ENCODE results near the gene LRRC39.
"Not testable (repeated sequence)": the region's sequence is repeated elsewhere in the genome, so short reads cannot be mapped to it uniquely, and the experiment has no call there.

The LRRC39 gene

DNA sequence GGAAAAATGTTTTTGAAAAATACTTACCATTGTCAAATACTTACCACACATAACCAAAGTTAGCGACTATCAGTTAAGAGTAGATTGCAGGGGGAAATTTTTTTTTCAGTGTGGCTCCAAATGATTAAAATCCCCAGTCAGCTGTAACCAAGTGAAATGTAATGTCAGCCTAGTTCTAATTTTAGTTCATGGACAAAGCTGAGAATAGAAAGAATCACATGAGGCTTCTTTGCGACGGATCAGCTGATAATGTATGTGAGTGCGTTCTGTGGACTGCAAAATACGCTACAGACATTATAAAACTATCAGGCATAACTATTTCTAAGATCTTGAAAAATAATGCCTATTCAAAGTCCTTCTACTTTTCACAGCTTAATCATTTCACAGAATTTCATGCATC is at the start of gene LRRC39:
Gene LRRC39, minus strand, starts transcription at position 166 of the 400 bp plus-strand sequence. CDS start 9,740 bp downstream, outside the sequence.
- Histone ChIP-seq H3K36me3 (replicated peaks) (no peaks in the 10 kb centered on the region), H3K4me1 (no peaks in the 10 kb centered on the region), H3K4me3 (no peak within 1 kb of the TSS), H3K9me3 (no peaks in the 10 kb centered on the region), H3K27me3 (ENCODE audit: low read depth) (no peaks in the 10 kb centered on the region; the same call in 1 of the 2 replicates)
- in situ Hi-C loops (cut with MboI; ENCODE audit: low sequenced_read_pairs), result no loop called here
- DNase-seq (ENCODE audit: low spot score in 2 of 2), result no peak

DNA sequence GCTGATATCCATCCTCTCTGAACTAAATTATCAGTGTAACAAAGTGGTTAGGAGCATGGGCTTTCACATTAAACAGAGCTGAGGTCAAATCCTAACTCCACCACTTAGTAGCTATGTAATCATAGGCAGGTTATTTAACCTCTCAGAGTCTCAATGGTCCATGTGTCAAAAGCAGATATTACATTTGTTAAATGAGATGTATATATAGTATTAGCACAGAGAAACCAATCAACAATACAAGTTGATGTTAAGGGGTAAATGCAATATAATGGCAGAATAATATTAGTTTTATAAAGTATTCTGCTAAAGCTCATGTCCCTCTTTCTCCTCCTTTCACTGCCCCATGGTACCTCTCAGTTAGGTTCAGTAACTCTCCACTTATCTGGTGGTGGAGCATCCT is 44.4 kb upstream of the LRRC39 start:
- Histone ChIP-seq H3K9me3 (no peaks in the 10 kb centered on the region), H3K36me3 (replicated peaks) (no peaks in the 10 kb centered on the region), H3K27me3 (ENCODE audit: low read depth) (no peaks in the 10 kb centered on the region), H3K4me1 (no peaks in the 10 kb centered on the region), H3K4me3 (no peak overlapping the region)
- in situ Hi-C loops (cut with MboI; ENCODE audit: low sequenced_read_pairs), result no loop called here
- DNase-seq (ENCODE audit: low spot score in 2 of 2), result no peak

DNA sequence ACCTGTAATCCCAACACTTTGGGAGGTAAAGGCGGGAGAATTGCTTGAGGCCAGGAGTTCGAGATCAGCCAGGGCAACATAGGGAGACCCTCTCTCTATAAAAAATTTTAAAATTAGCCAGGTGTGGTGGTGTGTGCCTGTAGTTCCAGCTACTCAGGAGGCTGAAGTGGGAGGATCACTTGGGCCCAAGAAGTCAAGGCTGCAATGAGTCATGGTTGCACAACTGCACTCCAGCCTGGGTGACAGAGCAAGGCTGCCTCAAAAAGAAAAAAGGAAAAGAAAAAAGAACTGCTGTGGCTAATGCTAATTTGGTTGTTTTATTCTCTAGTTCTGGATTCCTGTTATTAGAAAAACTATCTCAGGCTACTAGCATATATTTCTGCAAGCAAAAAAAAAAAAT is 41.8 kb upstream of the LRRC39 start:
- Histone ChIP-seq H3K36me3 (replicated peaks) (no peaks in the 10 kb centered on the region; the same call in 1 of the 2 replicates), H3K9me3 (no peaks in the 10 kb centered on the region), H3K27me3 (ENCODE audit: low read depth) (no peaks in the 10 kb centered on the region), H3K4me1 (no peaks in the 10 kb centered on the region), H3K4me3 (no peak overlapping the region)
- no peak for DNase-seq (ENCODE audit: low spot score in 2 of 2)
- in situ Hi-C loops (cut with MboI; ENCODE audit: low sequenced_read_pairs), result no loop called here

DNA sequence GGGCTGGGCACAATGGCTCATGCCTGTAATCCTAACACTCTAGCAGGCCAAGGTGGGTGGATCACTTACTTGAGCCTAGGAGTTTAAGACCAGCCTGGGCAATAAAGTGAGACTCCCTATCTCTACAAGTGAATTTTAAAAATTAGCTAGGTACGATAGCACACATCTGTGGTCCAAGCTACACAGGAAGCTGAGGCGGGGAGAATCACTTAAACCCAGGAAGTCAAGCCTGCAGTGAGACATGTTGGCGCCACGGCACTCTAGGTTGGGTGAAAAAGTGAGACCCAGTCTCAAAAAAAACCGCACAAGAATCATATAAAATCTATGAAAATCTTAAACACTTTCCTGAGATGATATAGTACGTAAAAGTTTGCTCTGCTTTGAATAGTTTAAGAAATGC is 41.4 kb upstream of the LRRC39 start:
- H3K9me3 ChIP-seq, result no peaks in the 10 kb centered on the region
- no peak for DNase-seq (ENCODE audit: low spot score in 2 of 2)
- peaks cover 3% of the 10 kb centered on the region for H3K36me3 ChIP-seq (replicated peaks)
- H3K27me3 ChIP-seq (ENCODE audit: low read depth), result no peaks in the 10 kb centered on the region
- no peaks in the 10 kb centered on the region for H3K4me1 ChIP-seq
- in situ Hi-C loops (cut with MboI; ENCODE audit: low sequenced_read_pairs), result no loop called here
- no peak overlapping the region for H3K4me3 ChIP-seq

DNA sequence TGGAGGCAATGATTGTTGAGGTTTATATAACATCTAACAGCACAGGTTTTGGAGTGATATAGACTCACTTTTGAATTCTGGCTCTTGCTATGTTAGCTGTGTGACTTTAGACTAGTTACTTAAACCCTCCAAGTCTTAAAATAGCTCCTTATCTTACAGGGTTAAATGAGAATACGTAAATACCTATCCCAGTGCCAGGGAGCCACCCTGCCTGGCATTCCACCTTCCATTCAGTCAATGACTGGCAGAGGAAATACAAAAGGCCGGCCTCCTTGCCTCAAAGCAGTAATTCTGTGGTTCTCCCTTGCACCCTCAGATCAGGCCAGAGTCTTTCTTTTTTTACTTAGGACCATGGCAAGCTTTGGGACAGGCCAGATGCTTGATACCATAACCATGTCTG is 39.8 kb upstream of the LRRC39 start:
- H3K4me1 ChIP-seq, result no peaks in the 10 kb centered on the region
- in situ Hi-C loops (cut with MboI; ENCODE audit: low sequenced_read_pairs), result no loop called here
- no peak overlapping the region for H3K4me3 ChIP-seq
- no peaks in the 10 kb centered on the region for H3K9me3 ChIP-seq
- H3K36me3 ChIP-seq (replicated peaks), result peaks cover 12% of the 10 kb centered on the region
- no peak for DNase-seq (ENCODE audit: low spot score in 2 of 2)
- H3K27me3 ChIP-seq (ENCODE audit: low read depth), result no peaks in the 10 kb centered on the region

DNA sequence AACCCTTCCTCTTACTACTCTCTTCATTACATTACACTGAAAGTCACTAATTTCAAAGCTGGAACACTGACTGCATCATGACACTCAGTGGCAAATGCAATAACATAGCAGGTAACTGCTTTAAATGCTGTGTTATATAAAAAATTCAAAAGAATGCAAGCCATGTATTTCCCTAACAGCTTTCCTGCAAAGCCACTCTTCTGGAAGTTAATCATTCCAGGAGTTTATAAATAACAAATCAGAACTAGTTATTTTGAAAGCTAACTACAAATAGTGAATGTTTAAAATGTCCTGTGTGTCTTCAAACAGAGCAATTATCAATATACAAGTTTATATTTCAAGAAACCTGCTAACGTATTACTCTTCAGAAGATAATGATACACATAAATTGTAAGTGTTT is 37.0 kb upstream of the LRRC39 start:
- peaks cover 14% of the 10 kb centered on the region for H3K36me3 ChIP-seq (replicated peaks)
- no peaks in the 10 kb centered on the region for H3K27me3 ChIP-seq (ENCODE audit: low read depth)
- H3K9me3 ChIP-seq, result no peaks in the 10 kb centered on the region
- DNase-seq (ENCODE audit: low spot score in 2 of 2), result no peak
- H3K4me1 ChIP-seq, result no peaks in the 10 kb centered on the region
- H3K4me3 ChIP-seq, result no peak overlapping the region
- in situ Hi-C loops (cut with MboI; ENCODE audit: low sequenced_read_pairs), result no loop called here

DNA sequence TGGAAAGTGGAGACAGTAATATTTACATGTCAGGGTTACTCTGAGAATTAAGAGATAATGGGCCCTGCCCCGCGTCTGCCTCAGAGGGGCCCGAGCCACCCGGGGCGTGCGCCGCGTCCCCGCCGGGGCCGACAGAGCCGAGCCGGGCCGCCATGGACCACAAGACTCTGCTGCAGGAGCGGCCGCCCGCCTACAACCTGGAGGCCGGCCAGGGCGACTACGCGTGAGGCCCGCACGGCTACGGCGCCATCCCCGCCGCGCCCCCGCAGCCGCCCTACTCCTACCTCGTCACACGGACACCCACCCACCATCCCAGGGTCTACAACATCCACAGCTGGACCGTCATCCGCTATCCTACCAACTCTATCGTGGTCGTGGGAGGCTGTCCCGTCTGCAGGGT is 35.1 kb upstream of the LRRC39 start:
- H3K27me3 ChIP-seq (ENCODE audit: low read depth), result no peaks in the 10 kb centered on the region
- DNase-seq (ENCODE audit: low spot score in 2 of 2), result no peak
- H3K4me1 ChIP-seq, result no peaks in the 10 kb centered on the region
- H3K36me3 ChIP-seq (replicated peaks), result peaks cover 16% of the 10 kb centered on the region
- in situ Hi-C loops (cut with MboI; ENCODE audit: low sequenced_read_pairs), result no loop called here
- no peaks in the 10 kb centered on the region for H3K9me3 ChIP-seq
- H3K4me3 ChIP-seq, result no peak overlapping the region

DNA sequence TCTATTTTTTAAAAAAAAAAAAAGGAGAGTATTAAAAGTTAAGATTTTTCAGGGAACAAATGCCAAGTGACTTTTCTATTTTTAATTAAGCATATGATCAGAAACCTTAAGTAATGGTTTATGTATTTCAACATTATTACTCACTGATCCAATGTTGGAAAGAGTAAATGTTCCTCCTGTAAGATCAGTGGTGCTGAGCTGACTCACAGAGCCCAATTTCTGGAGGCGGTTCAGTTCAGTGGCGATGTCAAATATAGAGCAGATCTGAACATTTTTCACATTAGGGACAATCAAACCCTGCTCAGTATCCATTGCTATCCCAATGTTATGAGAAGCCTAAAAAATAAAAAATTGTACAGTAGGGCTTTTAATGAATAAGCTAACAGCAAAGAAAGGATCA is 28.2 kb upstream of the LRRC39 start:
- no peak for DNase-seq (ENCODE audit: low spot score in 2 of 2)
- Histone ChIP-seq H3K9me3 (no peaks in the 10 kb centered on the region; the same call in 1 of the 2 replicates), H3K4me3 (no peak overlapping the region), H3K36me3 (replicated peaks) (peaks cover 30% of the 10 kb centered on the region), H3K4me1 (no peaks in the 10 kb centered on the region), H3K27me3 (ENCODE audit: low read depth) (no peaks in the 10 kb centered on the region)
- in situ Hi-C loops (cut with MboI; ENCODE audit: low sequenced_read_pairs), result no loop called here

DNA sequence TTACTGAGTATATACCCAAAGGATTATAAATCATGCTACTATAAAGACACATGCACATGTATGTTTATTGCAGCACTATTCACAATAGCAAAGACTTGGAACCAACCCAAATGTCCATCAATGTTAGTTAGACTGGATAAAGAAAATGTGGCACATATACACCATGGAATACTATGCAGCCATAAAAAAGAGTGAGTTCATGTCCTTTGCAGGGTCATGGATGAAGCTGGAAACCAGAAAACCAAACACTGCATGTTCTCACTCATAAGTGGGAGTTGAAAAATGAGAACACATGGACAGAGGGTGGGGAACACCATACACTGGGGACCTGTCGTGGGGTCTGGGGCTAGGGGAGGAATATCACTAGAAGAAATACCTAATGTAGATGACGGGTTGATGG is 27.5 kb upstream of the LRRC39 start:
- H3K9me3 ChIP-seq; H3K4me1 ChIP-seq; H3K4me3 ChIP-seq; in situ Hi-C loops (cut with MboI; ENCODE audit: low sequenced_read_pairs); H3K27me3 ChIP-seq (ENCODE audit: low read depth); DNase-seq (ENCODE audit: low spot score in 2 of 2): not testable (repeated sequence)
- H3K36me3 ChIP-seq (replicated peaks), result peaks cover 30% of the 10 kb centered on the region

DNA sequence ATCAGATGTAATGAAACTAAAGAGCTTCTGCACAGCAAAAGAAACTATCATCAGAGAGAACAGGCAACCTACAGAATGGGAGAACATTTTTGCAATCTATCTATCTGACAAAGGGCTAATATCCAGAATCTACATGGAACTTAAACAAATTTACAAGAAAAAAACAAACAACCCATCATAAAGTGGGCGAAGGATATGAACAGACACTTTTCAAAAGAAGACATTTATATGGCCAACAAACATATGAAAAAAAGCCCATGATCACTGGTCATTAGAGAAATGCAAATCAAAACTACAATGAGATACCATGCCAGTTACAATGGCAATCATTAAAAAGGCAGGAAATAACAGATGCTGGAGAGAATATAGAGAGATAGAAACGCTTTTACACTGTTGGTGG is 27.0 kb upstream of the LRRC39 start:
- H3K4me3 ChIP-seq; H3K9me3 ChIP-seq; H3K27me3 ChIP-seq (ENCODE audit: low read depth); in situ Hi-C loops (cut with MboI; ENCODE audit: low sequenced_read_pairs); DNase-seq (ENCODE audit: low spot score in 2 of 2); H3K4me1 ChIP-seq: not testable (repeated sequence)
- peaks cover 30% of the 10 kb centered on the region for H3K36me3 ChIP-seq (replicated peaks)

DNA sequence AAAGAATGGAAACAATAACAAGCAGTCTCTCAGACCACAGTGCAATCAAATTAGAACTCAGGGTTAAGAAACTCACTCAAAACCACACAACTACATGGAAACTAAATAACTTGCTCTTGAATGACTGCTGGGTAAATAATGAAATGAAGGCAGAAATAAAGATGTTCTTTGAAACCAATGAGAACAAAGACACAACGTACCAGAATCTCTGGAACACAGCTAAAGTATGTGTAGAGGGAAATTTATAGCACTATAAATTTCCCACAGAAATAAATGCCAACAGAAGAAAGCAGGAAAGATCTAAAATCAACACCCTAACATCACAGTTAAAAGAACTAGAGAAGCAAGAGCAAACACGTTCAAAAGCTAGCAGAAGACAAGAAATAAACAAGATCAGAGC is 24.6 kb upstream of the LRRC39 start:
- H3K4me1 ChIP-seq; in situ Hi-C loops (cut with MboI; ENCODE audit: low sequenced_read_pairs); H3K9me3 ChIP-seq; H3K4me3 ChIP-seq; DNase-seq (ENCODE audit: low spot score in 2 of 2); H3K27me3 ChIP-seq (ENCODE audit: low read depth): not testable (repeated sequence)
- H3K36me3 ChIP-seq (replicated peaks), result peaks cover 31% of the 10 kb centered on the region

DNA sequence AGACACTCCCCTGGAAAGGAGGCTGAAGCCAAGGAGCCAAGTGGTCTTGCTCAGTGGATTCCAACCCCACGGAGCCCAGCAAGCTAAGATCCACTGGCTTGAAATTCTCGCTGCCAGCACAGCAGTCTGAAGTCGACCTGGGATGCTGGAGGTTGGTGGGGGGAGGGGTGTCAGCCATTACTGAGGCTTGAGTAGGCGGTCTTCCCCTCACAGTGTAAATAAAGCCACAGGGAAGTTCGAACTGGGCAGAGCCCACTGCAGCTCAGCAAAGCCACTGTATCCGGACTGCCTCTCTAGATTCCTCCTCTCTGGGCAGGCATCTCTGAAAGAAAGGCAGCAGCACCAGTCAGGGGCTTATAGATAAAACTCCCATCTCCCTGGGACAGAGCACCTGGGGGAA is 22.0 kb upstream of the LRRC39 start:
- DNase-seq (ENCODE audit: low spot score in 2 of 2); H3K4me1 ChIP-seq; in situ Hi-C loops (cut with MboI; ENCODE audit: low sequenced_read_pairs); H3K9me3 ChIP-seq; H3K4me3 ChIP-seq; H3K27me3 ChIP-seq (ENCODE audit: low read depth): not testable (repeated sequence)
- H3K36me3 ChIP-seq (replicated peaks), result peaks cover 14% of the 10 kb centered on the region

DNA sequence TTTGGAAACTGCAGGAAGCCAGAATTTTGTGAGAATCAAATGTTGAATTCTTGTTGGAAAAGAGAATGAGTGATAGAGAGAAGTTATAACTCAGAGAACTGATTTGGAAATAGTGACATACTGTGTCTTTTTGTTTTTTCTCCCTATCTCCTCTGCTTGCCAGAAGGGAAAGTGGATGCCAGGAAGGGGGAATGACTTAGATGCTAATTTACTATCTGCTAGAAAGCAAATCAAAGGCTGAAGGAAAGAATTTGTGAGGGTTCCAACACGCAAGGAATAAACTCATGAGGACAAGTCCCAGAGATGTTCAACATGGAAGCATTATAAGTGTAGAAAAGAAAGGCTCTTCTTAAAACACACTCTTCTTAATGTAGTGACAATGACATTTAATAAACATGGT is 20.5 kb upstream of the LRRC39 start:
- no peaks in the 10 kb centered on the region for H3K27me3 ChIP-seq (ENCODE audit: low read depth)
- H3K36me3 ChIP-seq (replicated peaks), result peaks cover 10% of the 10 kb centered on the region
- no peaks in the 10 kb centered on the region for H3K9me3 ChIP-seq
- no peak for DNase-seq (ENCODE audit: low spot score in 2 of 2)
- no peak overlapping the region for H3K4me3 ChIP-seq
- in situ Hi-C loops (cut with MboI; ENCODE audit: low sequenced_read_pairs), result no loop called here
- H3K4me1 ChIP-seq, result no peaks in the 10 kb centered on the region

DNA sequence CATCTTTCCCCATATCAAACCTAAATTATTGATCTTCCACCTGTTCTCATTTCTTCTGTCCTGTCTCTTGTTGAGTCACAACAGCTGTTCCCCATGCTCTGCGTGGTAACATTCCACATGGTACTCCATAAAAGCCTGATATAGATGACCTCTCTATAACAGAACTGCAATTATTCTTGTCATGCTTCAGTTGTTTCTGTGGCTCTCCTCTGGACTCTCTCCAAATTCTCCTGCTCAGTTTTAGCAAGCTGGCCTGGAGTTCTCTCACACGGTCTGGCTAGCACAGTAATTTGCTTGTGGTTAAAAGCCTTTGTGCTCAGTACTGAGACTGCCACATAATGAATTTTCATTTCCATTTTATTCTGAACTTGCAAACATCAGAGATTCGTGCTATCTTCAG is 10.6 kb upstream of the LRRC39 start:
- H3K9me3 ChIP-seq, result no peaks in the 10 kb centered on the region
- DNase-seq (ENCODE audit: low spot score in 2 of 2), result peak; percentile 19 to 23
- H3K36me3 ChIP-seq (replicated peaks), result no peaks in the 10 kb centered on the region; the same call in 1 of the 2 replicates
- no peak overlapping the region for H3K4me3 ChIP-seq
- H3K4me1 ChIP-seq, result no peaks in the 10 kb centered on the region
- no peaks in the 10 kb centered on the region for H3K27me3 ChIP-seq (ENCODE audit: low read depth)
- in situ Hi-C loops (cut with MboI; ENCODE audit: low sequenced_read_pairs), result no loop called here

DNA sequence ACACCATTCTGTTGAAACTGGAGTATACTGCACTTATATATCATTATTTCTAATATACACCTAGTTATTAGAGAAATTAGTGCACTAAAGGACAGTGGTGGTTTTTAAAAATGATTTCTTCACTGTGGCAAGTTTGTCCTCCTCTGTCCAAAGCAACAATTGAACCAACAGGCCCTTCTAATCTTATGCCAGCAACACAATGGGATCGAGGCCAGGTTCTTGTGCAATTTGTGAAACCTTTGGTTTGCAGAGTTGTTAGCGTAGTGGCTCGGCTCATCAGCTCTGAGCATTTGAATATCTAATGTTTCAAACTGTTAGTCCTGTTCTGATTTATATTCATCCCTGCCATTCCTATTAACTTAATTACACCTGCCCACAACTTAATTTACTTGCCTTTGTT is 9.9 kb upstream of the LRRC39 start:
- no peaks in the 10 kb centered on the region for H3K4me1 ChIP-seq
- no peaks in the 10 kb centered on the region for H3K9me3 ChIP-seq
- H3K27me3 ChIP-seq (ENCODE audit: low read depth), result no peaks in the 10 kb centered on the region
- in situ Hi-C loops (cut with MboI; ENCODE audit: low sequenced_read_pairs), result no loop called here
- H3K4me3 ChIP-seq, result no peak overlapping the region
- no peaks in the 10 kb centered on the region; the same call in 1 of the 2 replicates for H3K36me3 ChIP-seq (replicated peaks)
- no peak for DNase-seq (ENCODE audit: low spot score in 2 of 2)

Measured in HAP-1 (cell line).